Renal cortical epithelial cell (primary cell): Measurements from ENCODE around the gene TGIF1. TPM values are rescaled to one million over a fixed set of nuclear protein-coding genes. Genes with fewer than 3 reads are reported as not detected.
A peak's percentile ranks its signal among the peaks of the same experiment; 100 is the strongest.
"Not testable (repeated sequence)": the region's sequence is repeated elsewhere in the genome, so short reads cannot be mapped to it uniquely, and the experiment has no call there.

Experiments used
- DNase-seq: peaks from one replicate; pipeline ENCODE4 v3.0.0-alpha.2; 2011; ENCODE audit warnings: low read depth
- total RNA-seq: library from RNA; depleted of rRNA; stranded (reverse); fragments of >200 nt; gene quantifications from 2 replicates; pipeline ENCODE4 v1.2.3, GENCODE V29; 2014

Gene TGIF1
- total RNA-seq = 295 and 343 TPM in 2 replicates

- no peak for DNase-seq
Observed at GRCh38 chr18:3450012-3450798, at the start of gene TGIF1. TGIF1 (plus strand) TSS chr18:3450172; CDS start chr18:3450490, 318 bp downstream.

- no peak for DNase-seq
Observed at GRCh38 chr18:3400567-3401296, 49.2 kb upstream of the TGIF1 start.

GRCh38 chr18:3401669-3402620, 48.0 kb upstream of the TGIF1 start:
- DNase-seq = no peak

GRCh38 chr18:3402982-3403451, 47.0 kb upstream of the TGIF1 start:
- peak; percentile 51 for DNase-seq

- no peak for DNase-seq
Observed at GRCh38 chr18:3405713-3406112, 44.3 kb upstream of the TGIF1 start.

GRCh38 chr18:3408107-3408506, 41.9 kb upstream of the TGIF1 start:
- no peak for DNase-seq

- no peak for DNase-seq
Observed at GRCh38 chr18:3409811-3410210, 40.2 kb upstream of the TGIF1 start.

- DNase-seq = no peak
Observed at GRCh38 chr18:3410273-3410672, 39.7 kb upstream of the TGIF1 start.

- not testable (repeated sequence) for DNase-seq
Observed at GRCh38 chr18:3410876-3411275, 39.1 kb upstream of the TGIF1 start.

GRCh38 chr18:3411327-3411726, 38.6 kb upstream of the TGIF1 start:
- no peak for DNase-seq

GRCh38 chr18:3411854-3412268, 38.1 kb upstream of the TGIF1 start:
- no peak for DNase-seq

- peak; percentile 27 for DNase-seq
Observed at GRCh38 chr18:3412528-3412927, 37.4 kb upstream of the TGIF1 start.

GRCh38 chr18:3415110-3415509, 34.9 kb upstream of the TGIF1 start:
- no peak for DNase-seq

GRCh38 chr18:3418083-3418482, 31.9 kb upstream of the TGIF1 start:
- no peak for DNase-seq

- no peak for DNase-seq
Observed at GRCh38 chr18:3420919-3421279, 29.1 kb upstream of the TGIF1 start.

GRCh38 chr18:3422905-3423304, 27.1 kb upstream of the TGIF1 start:
- DNase-seq = no peak

GRCh38 chr18:3424280-3424890, 25.6 kb upstream of the TGIF1 start:
- peak; percentile 10 for DNase-seq

- no peak for DNase-seq
Observed at GRCh38 chr18:3425030-3425429, 24.9 kb upstream of the TGIF1 start.

- DNase-seq = no peak
Observed at GRCh38 chr18:3425446-3425845, 24.5 kb upstream of the TGIF1 start.

- DNase-seq = no peak
Observed at GRCh38 chr18:3426074-3426473, 23.9 kb upstream of the TGIF1 start.

- no peak for DNase-seq
Observed at GRCh38 chr18:3427944-3428343, 22.0 kb upstream of the TGIF1 start.

- DNase-seq = no peak
Observed at GRCh38 chr18:3429121-3429520, 20.9 kb upstream of the TGIF1 start.
